OCI-LY3 (cell line): ENCODE results near the gene SMG5.

Experiments
- CTCF ChIP-seq: fragments of 200-600, 300-600 bp; sonication (generic); IDR thresholded peaks from 2 replicates; pipeline ENCODE4 v1.5.1; 2014; ENCODE audit warnings: antibody characterized with exemption, low read length, low read depth
- EZH2phosphoT487 ChIP-seq: fragments of 200-600 bp; shearing (Covaris generic); IDR thresholded peaks from 2 replicates; pipeline ENCODE4 v1.6.1; 2018; ENCODE audit warnings: antibody characterized with exemption, mixed run types, low read depth

GRCh38 chr1:156305215-156305614 lies 22.6 kb upstream of the SMG5 start:
- no peak for TF ChIP-seq CTCF
- no peak for TF ChIP-seq EZH2phosphoT487
